Smooth muscle cell (in vitro differentiated cells): Measurements from ENCODE around the gene MRGPRX3. TPM values are rescaled to one million over a fixed set of nuclear protein-coding genes. Genes with fewer than 3 reads are reported as not detected.

Source experiments
- DNase-seq: peaks from one replicate; lab custom pipeline; 2025; ENCODE audit not compliant: unreplicated experiment; lab: John Stamatoyannopoulos, UW
- H2AFZ ChIP-seq: fragments of 200-600 bp; sonication (generic); 2 replicates; pipeline ENCODE4 v1.6.0; 2016; ENCODE audit warnings: antibody characterized with exemption, low read depth, mild to moderate bottlenecking
- H3F3A ChIP-seq: fragments of 200-600 bp; sonication (generic); 2 replicates; pipeline ENCODE4 v1.6.0; 2017; ENCODE audit warnings: antibody characterized with exemption, low read depth
- H3K27ac ChIP-seq: fragments of 200-600 bp; sonication (generic); 2 replicates; pipeline ENCODE4 v1.5.1; 2016; ENCODE audit warnings: low read depth, mild to moderate bottlenecking
- H3K27me3 ChIP-seq: fragments of 200-600 bp; sonication (generic); 2 replicates; pipeline ENCODE4 v1.6.1; 2016; ENCODE audit warnings: low read depth, mild to moderate bottlenecking
- H3K36me3 ChIP-seq: fragments of 200-600 bp; sonication (generic); 2 replicates; pipeline ENCODE4 v1.5.1; 2016; ENCODE audit warnings: low read depth
- H3K4me1 ChIP-seq: fragments of 200-600 bp; sonication (generic); 2 replicates; pipeline ENCODE4 v1.5.1; 2016; ENCODE audit warnings: low read depth
- H3K4me2 ChIP-seq: fragments of 200-600 bp; sonication (generic); 2 replicates; pipeline ENCODE4 v1.6.0; 2016; ENCODE audit warnings: mild to moderate bottlenecking
- H3K4me3 ChIP-seq: fragments of 200-600 bp; sonication (generic); 2 replicates; pipeline ENCODE4 v1.5.1; 2016; ENCODE audit warnings: mild to moderate bottlenecking
- H3K79me2 ChIP-seq: fragments of 200-600 bp; sonication (generic); 2 replicates; pipeline ENCODE4 v1.6.0; 2016; ENCODE audit warnings: low read depth, mild to moderate bottlenecking
- H3K9ac ChIP-seq: fragments of 200-600 bp; sonication (generic); 2 replicates; pipeline ENCODE4 v1.6.0; 2016; ENCODE audit warnings: low read depth
- H3K9me3 ChIP-seq: fragments of 200-600 bp; sonication (generic); replicated peaks from 2 replicates; pipeline ENCODE4 v1.5.1; 2016; ENCODE audit warnings: low read depth
- H4K20me1 ChIP-seq: fragments of 200-600 bp; sonication (generic); 2 replicates; pipeline ENCODE4 v1.6.0; 2016; ENCODE audit warnings: low read depth
- WGBS: methylation state at CpG from one replicate; pipeline ENCODE4 v1.1.7; 2016; ENCODE audit warnings: low lambda C conversion rate; 5-methylcytosine and 5-hydroxymethylcytosine counted together
- polyA plus RNA-seq: library from polyadenylated mRNA; unstranded; fragments of >200 nt; fragmentation: Nextera tagmentation; extraction: Ambion mirVana; gene quantifications from 2 replicates; pipeline ENCODE4 v1.2.1, GENCODE V29; 2016
- total RNA-seq: library from RNA; depleted of rRNA; stranded (reverse); fragments of >200 nt; gene quantifications from 2 replicates; pipeline ENCODE4 v1.2.3, GENCODE V29; 2014
- TF ChIP-seq, protein P1 (sequence below): fragments of 200-600 bp; sonication (generic); IDR thresholded peaks from 2 replicates; pipeline ENCODE4 v1.5.1; 2017; ENCODE audit warnings: borderline replicate concordance, mild to moderate bottlenecking, antibody characterized with exemption; ENCODE audit not compliant: insufficient read depth, poor library complexity, severe bottlenecking

MRGPRX3 gene
- total and polyA plus RNA-seq, 2 experiments from 2014 or later: not detected

DNA sequence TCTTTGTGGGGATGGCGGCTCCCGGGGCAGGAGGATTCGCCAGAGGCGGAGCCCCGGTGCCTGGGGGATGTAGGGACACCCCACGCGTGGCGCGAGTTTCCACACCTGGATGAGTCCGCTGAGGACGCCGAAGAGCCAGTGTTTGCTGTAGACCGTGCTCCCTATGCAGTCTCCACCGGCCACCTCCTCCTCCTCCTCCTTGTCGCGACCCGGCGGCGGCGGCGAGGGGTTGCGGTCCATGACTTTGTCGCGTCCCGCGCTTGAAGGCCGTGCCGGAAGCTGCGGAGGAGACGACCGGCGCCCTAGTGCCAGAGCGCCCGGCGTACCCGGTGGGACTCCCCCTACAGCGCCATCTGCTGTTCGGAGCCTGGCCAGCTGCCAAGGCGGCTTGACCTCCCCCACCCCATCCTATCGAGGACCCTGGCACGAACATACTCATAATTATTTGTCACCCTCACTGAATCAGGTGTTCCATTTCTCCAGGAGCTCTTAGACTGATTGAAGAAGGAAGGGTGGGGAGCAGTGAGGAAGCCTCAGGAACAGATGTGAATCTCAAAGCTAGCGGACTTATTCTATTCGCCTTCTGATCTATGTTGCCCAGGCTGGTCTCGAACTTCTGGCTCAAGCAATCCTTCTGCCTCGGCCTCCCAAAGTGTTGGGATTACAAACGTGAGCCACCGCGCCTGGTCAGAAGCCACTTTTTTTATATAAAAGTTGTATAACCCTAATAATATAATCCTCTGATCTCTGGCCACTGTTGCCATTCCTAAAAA is 26.4 kb upstream of the MRGPRX3 start, which contains the start of gene SAAL1:
Gene SAAL1 (minus strand): TSS at position 281 of the 773 bp plus-strand sequence. CDS start 41 bp downstream, at position 240.
- Histone ChIP-seq H3K36me3 (no peaks in the 10 kb centered on the region), H3F3A (no peaks in the 10 kb centered on the region), H4K20me1 (no peaks in the 10 kb centered on the region), H3K4me1 (peaks cover 8% of the 10 kb centered on the region), H2AFZ (peak within 1 kb of the TSS; percentile 99), H3K79me2 (peaks cover 17% of the 10 kb centered on the region), H3K27ac (no peak within 1 kb of the TSS), H3K4me3 (peak within 1 kb of the TSS; percentile 92), H3K9me3 (no peaks in the 10 kb centered on the region), H3K4me2 (peak within 1 kb of the TSS; percentile 98), H3K9ac (peak within 1 kb of the TSS; percentile 75), H3K27me3 (peaks cover 4% of the 10 kb centered on the region)
- peak; percentile 55 for DNase-seq
- TF ChIP-seq, protein P1, sequence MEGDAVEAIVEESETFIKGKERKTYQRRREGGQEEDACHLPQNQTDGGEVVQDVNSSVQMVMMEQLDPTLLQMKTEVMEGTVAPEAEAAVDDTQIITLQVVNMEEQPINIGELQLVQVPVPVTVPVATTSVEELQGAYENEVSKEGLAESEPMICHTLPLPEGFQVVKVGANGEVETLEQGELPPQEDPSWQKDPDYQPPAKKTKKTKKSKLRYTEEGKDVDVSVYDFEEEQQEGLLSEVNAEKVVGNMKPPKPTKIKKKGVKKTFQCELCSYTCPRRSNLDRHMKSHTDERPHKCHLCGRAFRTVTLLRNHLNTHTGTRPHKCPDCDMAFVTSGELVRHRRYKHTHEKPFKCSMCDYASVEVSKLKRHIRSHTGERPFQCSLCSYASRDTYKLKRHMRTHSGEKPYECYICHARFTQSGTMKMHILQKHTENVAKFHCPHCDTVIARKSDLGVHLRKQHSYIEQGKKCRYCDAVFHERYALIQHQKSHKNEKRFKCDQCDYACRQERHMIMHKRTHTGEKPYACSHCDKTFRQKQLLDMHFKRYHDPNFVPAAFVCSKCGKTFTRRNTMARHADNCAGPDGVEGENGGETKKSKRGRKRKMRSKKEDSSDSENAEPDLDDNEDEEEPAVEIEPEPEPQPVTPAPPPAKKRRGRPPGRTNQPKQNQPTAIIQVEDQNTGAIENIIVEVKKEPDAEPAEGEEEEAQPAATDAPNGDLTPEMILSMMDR: peak; percentile 86
- WGBS: 13% methylated on average over 27 of the region's 48 CpGs

DNA sequence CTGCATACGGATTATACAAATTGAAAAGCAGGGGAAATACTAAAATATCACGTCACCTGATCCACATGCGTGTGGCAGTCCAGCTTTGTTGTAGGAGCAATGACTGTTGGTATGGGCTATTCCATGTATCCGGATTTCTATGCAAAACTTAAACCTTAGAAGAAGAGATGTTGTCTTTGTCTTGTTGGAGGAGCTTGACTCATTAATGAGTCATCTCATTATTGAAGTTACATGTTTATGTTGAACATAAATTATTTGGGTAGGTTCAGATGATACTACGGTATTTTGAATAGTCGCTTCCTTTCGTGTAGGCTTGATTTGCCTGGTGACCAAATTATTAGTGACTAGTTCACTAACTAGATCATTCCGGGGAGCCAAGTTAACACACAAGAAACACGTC is 25.7 kb upstream of the MRGPRX3 start:
- H3F3A ChIP-seq: no peaks in the 10 kb centered on the region
- peaks cover 4% of the 10 kb centered on the region for H3K27me3 ChIP-seq
- no peaks in the 10 kb centered on the region for H3K36me3 ChIP-seq
- no peaks in the 10 kb centered on the region for H4K20me1 ChIP-seq
- H3K9me3 ChIP-seq: no peaks in the 10 kb centered on the region
- no peak overlapping the region for H3K4me3 ChIP-seq
- no peak for DNase-seq
- H3K79me2 ChIP-seq: peaks cover 17% of the 10 kb centered on the region
- no peak overlapping the region for H3K27ac ChIP-seq
- TF ChIP-seq, protein P1: no peak
- WGBS: 91% methylated on average over 9 of the region's 9 CpGs
- peak overlapping the region; percentile 98 for H3K4me2 ChIP-seq
- no peak overlapping the region for H3K9ac ChIP-seq
- H3K4me1 ChIP-seq: peaks cover 8% of the 10 kb centered on the region
- H2AFZ ChIP-seq: peak overlapping the region; percentile 82

DNA sequence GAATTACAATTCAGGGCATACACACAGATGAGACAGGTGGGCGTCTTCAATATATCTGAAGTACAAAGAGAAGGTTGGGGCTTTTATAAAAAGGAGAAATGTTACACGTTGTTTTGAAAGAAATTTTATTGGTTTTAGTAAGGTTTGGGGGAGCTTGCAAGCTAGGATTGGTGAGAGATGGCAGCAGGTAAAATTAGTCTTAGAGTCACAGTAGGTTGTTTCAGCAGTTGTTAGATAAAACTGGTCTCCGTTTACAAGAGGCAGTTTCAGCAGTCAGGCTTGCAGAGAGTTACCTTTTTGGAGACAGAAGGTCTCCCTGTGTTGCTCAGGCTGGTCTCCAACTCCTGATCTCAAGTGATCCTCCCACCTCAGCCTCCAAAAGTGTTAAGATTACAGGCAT is 24.1 kb upstream of the MRGPRX3 start:
- Histone ChIP-seq H3K9ac (no peak overlapping the region), H3K4me2 (no peak overlapping the region), H3K27ac (no peak overlapping the region), H3K4me3 (no peak overlapping the region), H4K20me1 (no peaks in the 10 kb centered on the region), H3K9me3 (no peaks in the 10 kb centered on the region), H3F3A (no peaks in the 10 kb centered on the region), H3K4me1 (peaks cover 8% of the 10 kb centered on the region), H3K79me2 (peaks cover 17% of the 10 kb centered on the region), H2AFZ (no peak overlapping the region), H3K36me3 (no peaks in the 10 kb centered on the region), H3K27me3 (peaks cover 10% of the 10 kb centered on the region)
- no peak for DNase-seq
- WGBS: 69% methylated on average over 3 of the region's 3 CpGs
- TF ChIP-seq, protein P1: no peak

DNA sequence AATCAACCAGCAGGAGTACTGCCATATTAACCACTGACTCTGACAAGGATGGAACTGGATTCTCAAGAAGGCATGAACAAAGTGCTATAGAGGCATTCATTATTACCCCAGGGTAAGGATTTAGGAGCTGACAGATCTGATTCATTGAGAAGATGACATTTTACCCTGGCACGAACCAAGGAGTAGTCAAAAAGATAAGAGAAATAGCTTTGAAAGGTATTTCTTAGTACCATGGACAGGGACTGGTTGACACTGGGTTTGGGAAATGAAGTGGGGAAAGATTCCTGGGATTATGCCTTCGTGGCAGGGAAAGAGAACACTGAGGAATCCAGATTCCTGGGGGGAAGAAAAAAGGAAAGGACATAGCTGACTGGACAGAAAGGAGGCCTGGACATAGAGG is 21.4 kb upstream of the MRGPRX3 start:
- Histone ChIP-seq H4K20me1 (no peaks in the 10 kb centered on the region), H3K27me3 (peaks cover 25% of the 10 kb centered on the region), H3F3A (no peaks in the 10 kb centered on the region), H3K9ac (no peak overlapping the region), H2AFZ (no peak overlapping the region), H3K36me3 (no peaks in the 10 kb centered on the region), H3K4me2 (no peak overlapping the region), H3K9me3 (no peaks in the 10 kb centered on the region), H3K27ac (no peak overlapping the region), H3K79me2 (no peaks in the 10 kb centered on the region), H3K4me1 (no peaks in the 10 kb centered on the region), H3K4me3 (no peak overlapping the region)
- 31% methylated on average over 2 of the region's 2 CpGs for WGBS
- TF ChIP-seq, protein P1: no peak
- DNase-seq: no peak
